Hematopoietic multipotent progenitor cell treated with erythropoietin and hydrocortisone succinate and interleukin-3 and kit ligand, for 8 days (in vitro differentiated cells): Measurements from ENCODE around the gene FTO.

ENCODE experiments used
- DNase-seq: peaks from one replicate; pipeline ENCODE4 v3.0.0-alpha.2; 2015

FTO gene

GRCh38 chr16:54200720-54201119, 496.8 kb downstream of the FTO start:
- DNase-seq, result no peak

GRCh38 chr16:54201200-54201599, 497.2 kb downstream of the FTO start:
- DNase-seq, result no peak
